GM12878 (cell line): ENCODE data around the gene IRAK2.

ENCODE experiments used
- ASH2L ChIP-seq: fragments of 300-600, 200-600 bp; sonication (generic); IDR thresholded peaks from 2 replicates; pipeline ENCODE4 v1.6.1; 2017; ENCODE audit warnings: low read depth, mild to moderate bottlenecking, borderline replicate concordance
- CREB1 ChIP-seq: IDR thresholded peaks from 2 replicates; pipeline ENCODE4 v1.6.1; 2012; ENCODE audit warnings: low read depth, mild to moderate bottlenecking, inconsistent platforms
- CTCF ChIP-seq, 3 experiments: IDR thresholded peaks in 2 of 3; conservative IDR thresholded peaks in 1 of 3; 2 replicates each; pipeline ENCODE4 v1.5.1; 2011; ENCODE audit warnings: low read depth in 3 of 3, low read length in 3 of 3, mild to moderate bottlenecking in 3 of 3, control low read depth in 2 of 3, moderate library complexity in 2 of 3, inconsistent platforms in 1 of 3, mixed read lengths in 1 of 3; ENCODE audit not compliant: control insufficient read depth in 2 of 3, insufficient read depth in 1 of 3; ENCODE audit errors: extremely low read depth in 1 of 3
- FOS ChIP-seq: IDR thresholded peaks from 3 replicates; pipeline ENCODE4 v1.6.1; 2011; ENCODE audit warnings: borderline replicate concordance; ENCODE audit not compliant: insufficient read length; ENCODE audit errors: extremely low read depth
- FOXK2 ChIP-seq: fragments of 450-650 bp; IDR thresholded peaks from 2 replicates; pipeline ENCODE4 v1.6.1; 2017; ENCODE audit warnings: mild to moderate bottlenecking, moderate library complexity
- JUNB ChIP-seq: IDR thresholded peaks from 2 replicates; pipeline ENCODE4 v1.6.1; 2016; ENCODE audit warnings: antibody characterized with exemption, mild to moderate bottlenecking
- KDM1A ChIP-seq: fragments of 200-600 bp; sonication (generic); IDR thresholded peaks from 2 replicates; pipeline ENCODE4 v1.6.1; 2016; ENCODE audit warnings: borderline replicate concordance
- NBN ChIP-seq: fragments of 450-650 bp; IDR thresholded peaks from 2 replicates; pipeline ENCODE4 v1.6.1; 2016
- POLR2A ChIP-seq: IDR thresholded peaks from 2 replicates; pipeline ENCODE4 v1.6.1; 2011; ENCODE audit warnings: low read depth, mild to moderate bottlenecking, low read length
- RCOR1 ChIP-seq: conservative IDR thresholded peaks from 2 replicates; pipeline ENCODE4 v1.6.1; 2012; ENCODE audit warnings: low read depth, low read length, improper control_type of control experiment
- SIX5 ChIP-seq: IDR thresholded peaks from 2 replicates; pipeline ENCODE4 v1.6.1; 2011; ENCODE audit warnings: mild to moderate bottlenecking, low read depth, low read length, moderate library complexity; ENCODE audit not compliant: severe bottlenecking
- SMC3 ChIP-seq: IDR thresholded peaks from 2 replicates; pipeline ENCODE4 v1.6.1; 2011; ENCODE audit warnings: low read length, improper control_type of control experiment, borderline replicate concordance
- TBL1XR1 ChIP-seq: IDR thresholded peaks from 2 replicates; pipeline ENCODE4 v1.6.1; 2012; ENCODE audit warnings: low read depth, low read length, improper control_type of control experiment
- TCF7 ChIP-seq: IDR thresholded peaks from 2 replicates; pipeline ENCODE4 v1.6.1; 2014; ENCODE audit warnings: antibody characterized with exemption, borderline replicate concordance

GRCh38 chr3:10280177-10280529, 115.4 kb downstream of the IRAK2 start:
- TF ChIP-seq NBN (no peak), TCF7 (no peak), FOXK2 (no peak), CREB1 (no peak), POLR2A (no peak), RCOR1 (no peak), TBL1XR1 (no peak), CTCF (IDR thresholded peaks at IDR 0.05 in 2 of 3, conservative IDR thresholded peaks at IDR 0.05 in 1 of 3; ENCODE audit: control insufficient read depth in 2 of 3, extremely low read depth in 1 of 3, insufficient read depth in 1 of 3, low read depth in 3 of 3, low read length in 3 of 3) (peak in 2 of 3 experiments; percentile 39 to 41; a peak in 3 of 6 replicates), KDM1A (no peak), JUNB (no peak), ASH2L (no peak), FOS (no peak), SMC3 (peak; percentile 18; the same call in 1 of the 2 replicates), SIX5 (no peak)
